CD14-positive monocyte (primary cell): Measurements from ENCODE around the gene RPS15. TPM values are rescaled to one million over a fixed set of nuclear protein-coding genes. Genes with fewer than 3 reads are reported as not detected.

ENCODE experiments used
- DNase-seq, 3 donors: peaks; one replicate each; pipeline ENCODE4 v3.0.0-alpha.2; 2011 to 2022
- H2AFZ ChIP-seq: 2 replicates; pipeline ENCODE4 v1.6.0; 2012; ENCODE audit warnings: mild to moderate bottlenecking, low read depth, low read length, inconsistent platforms; ENCODE audit not compliant: insufficient read depth, poor library complexity, severe bottlenecking
- H3K27ac ChIP-seq, 2 donors: 1 replicate in 1 of 2; 2 replicates in 1 of 2; pipeline ENCODE4 v1.5.1; 2012 to 2013; ENCODE audit warnings: low read length in 2 of 2, control low read depth in 1 of 2, inconsistent platforms in 1 of 2, low read depth in 1 of 2, mild to moderate bottlenecking in 1 of 2
- H3K27me3 ChIP-seq, 2 donors: one replicate each; pipeline versions ENCODE4 v1.6.0 to v1.6.1; 2011 to 2013; ENCODE audit warnings: low read length in 2 of 2; ENCODE audit not compliant: control insufficient read depth in 2 of 2, insufficient read depth in 2 of 2
- H3K36me3 ChIP-seq, 2 donors: replicated peaks in 1 of 2; 1 replicate in 1 of 2; 2 replicates in 1 of 2; pipeline versions ENCODE4 v1.5.1 to v1.6.1; 2012 to 2013; ENCODE audit warnings: low read length in 2 of 2, control low read depth in 1 of 2, inconsistent platforms in 1 of 2, mild to moderate bottlenecking in 1 of 2; ENCODE audit not compliant: insufficient read depth in 2 of 2, control insufficient read depth in 1 of 2
- H3K4me1 ChIP-seq, 2 donors: 1 replicate in 1 of 2; 2 replicates in 1 of 2; pipeline versions ENCODE4 v1.5.1 to v1.6.1; 2012 to 2013; ENCODE audit warnings: low read length in 2 of 2, control low read depth in 1 of 2, inconsistent platforms in 1 of 2, mild to moderate bottlenecking in 1 of 2, moderate library complexity in 1 of 2; ENCODE audit not compliant: insufficient read depth in 2 of 2, control insufficient read depth in 1 of 2
- H3K4me2 ChIP-seq: replicated peaks from 2 replicates; pipeline ENCODE3; 2012; ENCODE audit warnings: low read length, moderate library complexity, mild to moderate bottlenecking; ENCODE audit not compliant: poor library complexity, severe bottlenecking; ENCODE audit errors: extremely low read depth
- H3K4me3 ChIP-seq, 3 experiments: fragments of 200-600 bp in 1 of 3; sonication (generic) in 1 of 3; replicated peaks in 1 of 3; 1 replicate in 2 of 3; 2 replicates in 1 of 3; pipeline ENCODE4 v1.5.1; 2011 to 2013; ENCODE audit warnings: low read length in 3 of 3, mild to moderate bottlenecking in 3 of 3, control low read depth in 2 of 3, low read depth in 2 of 3, inconsistent platforms in 1 of 3, moderate library complexity in 1 of 3
- H3K79me2 ChIP-seq: 2 replicates; pipeline ENCODE4 v1.6.0; 2012; ENCODE audit warnings: mild to moderate bottlenecking, control low read depth, inconsistent platforms, low read length, moderate library complexity; ENCODE audit not compliant: insufficient read depth
- H3K9ac ChIP-seq: 2 replicates; pipeline ENCODE4 v1.6.0; 2017; ENCODE audit warnings: low read length, mild to moderate bottlenecking; ENCODE audit not compliant: insufficient read depth, poor library complexity, severe bottlenecking
- H3K9me3 ChIP-seq, 2 donors: replicated peaks in 1 of 2; 1 replicate in 1 of 2; 2 replicates in 1 of 2; pipeline versions ENCODE4 v1.5.1 to v1.6.1; 2012 to 2013; ENCODE audit warnings: low read length in 2 of 2, control low read depth in 1 of 2; ENCODE audit not compliant: control insufficient read depth in 1 of 2, insufficient read depth in 1 of 2
- H4K20me1 ChIP-seq: 2 replicates; pipeline ENCODE4 v1.6.0; 2012; ENCODE audit warnings: mild to moderate bottlenecking, low read length, control low read depth, moderate library complexity; ENCODE audit not compliant: insufficient read depth
- H3K27ac Mint-ChIP-seq, 7 donors: one replicate each; pipeline ENCODE4 v1.8.0; 2020; ENCODE audit warnings: mild to moderate bottlenecking in 7 of 7, mixed read lengths in 7 of 7, moderate library complexity in 6 of 7, inconsistent platforms in 2 of 7
- H3K27me3 Mint-ChIP-seq, 3 donors: one replicate each; pipeline ENCODE4 v1.8.0; 2021 to 2022; ENCODE audit warnings: low read depth in 3 of 3, mild to moderate bottlenecking in 3 of 3, mixed read lengths in 3 of 3, moderate library complexity in 3 of 3, inconsistent platforms in 1 of 3
- H3K36me3 Mint-ChIP-seq, 2 donors: one replicate each; pipeline ENCODE4 v1.8.0; 2020; ENCODE audit warnings: mixed read lengths in 2 of 2, inconsistent platforms in 1 of 2, mild to moderate bottlenecking in 1 of 2
- H3K4me1 Mint-ChIP-seq: one replicate; pipeline ENCODE4 v1.8.0; 2020; ENCODE audit warnings: mild to moderate bottlenecking, mixed read lengths
- H3K4me3 Mint-ChIP-seq, 2 donors: one replicate each; pipeline ENCODE4 v1.8.0; 2020; ENCODE audit warnings: mild to moderate bottlenecking in 2 of 2, mixed read lengths in 2 of 2, moderate library complexity in 1 of 2
- H3K9me3 Mint-ChIP-seq, 7 donors: one replicate each; pipeline ENCODE4 v1.8.0; 2020 to 2022; ENCODE audit warnings: mixed read lengths in 7 of 7, mild to moderate bottlenecking in 6 of 7, moderate library complexity in 6 of 7, inconsistent platforms in 2 of 7
- WGBS: methylation state at CpG from one replicate; pipeline ENCODE4 v1.1.5; 2013; ENCODE audit warnings: missing lambda C conversion rate; ENCODE audit not compliant: insufficient coverage; 5-methylcytosine and 5-hydroxymethylcytosine counted together
- intact Hi-C, 2 donors: fragments of 100-400 bp; cut with micrococcal nuclease; formaldehyde crosslinking; loops; one replicate each; pipeline versions ENCODE4 v1.15.0 to v1.15.1; 2023
- polyA plus RNA-seq, 3 donors: library from polyadenylated mRNA; depleted of rRNA in 1 of 3; unstranded in 2 of 3; stranded (reverse) in 1 of 3; fragments of 300-500 nt in 2 of 3; fragments of >200 nt in 1 of 3; fragmentation: Illumina TruSeq in 2 of 3; gene quantifications; 1 replicate in 2 of 3; 2 replicates in 1 of 3; pipeline ENCODE4 v1.2.3, GENCODE V29; 2012 to 2021
- TF ChIP-seq, protein P1 (sequence below): fragments of 200-600 bp; IDR thresholded peaks from one replicate; pipeline ENCODE4 v1.8.0; 2022; ENCODE audit warnings: antibody characterized with exemption, mild to moderate bottlenecking

The RPS15 gene
- polyA plus RNA-seq, 3 donors, result 1,318 to 3,451 (median 1,526) TPM

DNA sequence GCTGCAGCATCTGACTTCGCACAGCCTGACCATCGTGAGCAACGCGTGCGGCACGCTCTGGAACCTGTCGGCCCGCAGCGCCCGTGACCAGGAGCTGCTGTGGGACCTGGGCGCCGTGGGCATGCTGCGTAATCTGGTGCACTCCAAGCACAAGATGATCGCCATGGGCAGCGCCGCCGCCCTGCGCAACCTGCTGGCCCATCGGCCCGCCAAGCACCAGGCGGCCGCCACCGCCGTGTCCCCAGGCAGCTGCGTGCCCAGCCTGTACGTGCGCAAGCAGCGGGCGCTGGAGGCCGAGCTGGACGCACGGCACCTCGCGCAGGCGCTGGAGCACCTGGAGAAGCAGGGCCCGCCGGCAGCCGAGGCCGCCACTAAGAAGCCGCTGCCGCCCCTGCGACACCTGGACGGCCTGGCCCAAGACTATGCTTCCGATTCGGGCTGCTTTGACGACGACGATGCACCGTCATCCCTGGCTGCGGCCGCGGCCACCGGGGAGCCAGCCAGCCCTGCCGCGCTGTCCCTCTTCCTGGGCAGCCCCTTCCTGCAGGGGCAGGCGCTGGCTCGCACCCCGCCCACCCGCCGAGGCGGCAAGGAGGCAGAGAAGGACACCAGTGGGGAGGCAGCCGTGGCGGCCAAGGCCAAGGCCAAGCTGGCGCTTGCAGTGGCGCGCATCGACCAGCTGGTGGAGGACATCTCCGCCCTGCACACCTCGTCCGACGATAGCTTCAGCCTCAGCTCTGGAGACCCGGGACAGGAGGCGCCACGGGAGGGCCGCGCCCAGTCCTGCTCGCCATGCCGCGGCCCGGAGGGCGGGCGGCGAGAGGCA is 27.2 kb downstream of the RPS15 start:
- Mint-ChIP-seq H3K27me3 (peaks cover 25 to 57% (median 42%) of the 10 kb centered on the region in 3 donors), H3K4me3 (peak overlapping the region in 1 of 2 donors; percentile 51), H3K36me3 (peaks cover 0 to 8% of the 10 kb centered on the region in 2 donors), H3K27ac (no peak overlapping the region), H3K4me1 (peaks cover 4% of the 10 kb centered on the region), H3K9me3 (peaks cover 0 to 7% (median 0%) of the 10 kb centered on the region in 7 donors)
- Histone ChIP-seq H3K4me3 (no peak overlapping the region), H2AFZ (no peak overlapping the region), H3K27ac (no peak overlapping the region), H3K79me2 (no peaks in the 10 kb centered on the region), H3K9me3 (peaks cover 0 to 7% of the 10 kb centered on the region in 2 donors), H3K36me3 (no peaks in the 10 kb centered on the region), H4K20me1 (peaks cover 56% of the 10 kb centered on the region), H3K27me3 (peaks cover 37 to 38% of the 10 kb centered on the region in 2 donors), H3K4me2 (no peak overlapping the region), H3K9ac (no peak overlapping the region), H3K4me1 (peaks cover 7 to 22% of the 10 kb centered on the region in 2 donors)
- intact Hi-C loops, result no loop called here
- DNase-seq, result no peak
- TF ChIP-seq, protein P1, sequence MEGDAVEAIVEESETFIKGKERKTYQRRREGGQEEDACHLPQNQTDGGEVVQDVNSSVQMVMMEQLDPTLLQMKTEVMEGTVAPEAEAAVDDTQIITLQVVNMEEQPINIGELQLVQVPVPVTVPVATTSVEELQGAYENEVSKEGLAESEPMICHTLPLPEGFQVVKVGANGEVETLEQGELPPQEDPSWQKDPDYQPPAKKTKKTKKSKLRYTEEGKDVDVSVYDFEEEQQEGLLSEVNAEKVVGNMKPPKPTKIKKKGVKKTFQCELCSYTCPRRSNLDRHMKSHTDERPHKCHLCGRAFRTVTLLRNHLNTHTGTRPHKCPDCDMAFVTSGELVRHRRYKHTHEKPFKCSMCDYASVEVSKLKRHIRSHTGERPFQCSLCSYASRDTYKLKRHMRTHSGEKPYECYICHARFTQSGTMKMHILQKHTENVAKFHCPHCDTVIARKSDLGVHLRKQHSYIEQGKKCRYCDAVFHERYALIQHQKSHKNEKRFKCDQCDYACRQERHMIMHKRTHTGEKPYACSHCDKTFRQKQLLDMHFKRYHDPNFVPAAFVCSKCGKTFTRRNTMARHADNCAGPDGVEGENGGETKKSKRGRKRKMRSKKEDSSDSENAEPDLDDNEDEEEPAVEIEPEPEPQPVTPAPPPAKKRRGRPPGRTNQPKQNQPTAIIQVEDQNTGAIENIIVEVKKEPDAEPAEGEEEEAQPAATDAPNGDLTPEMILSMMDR, result peak; percentile 36
- WGBS, result 38% methylated on average over 83 of the region's 83 CpGs

DNA sequence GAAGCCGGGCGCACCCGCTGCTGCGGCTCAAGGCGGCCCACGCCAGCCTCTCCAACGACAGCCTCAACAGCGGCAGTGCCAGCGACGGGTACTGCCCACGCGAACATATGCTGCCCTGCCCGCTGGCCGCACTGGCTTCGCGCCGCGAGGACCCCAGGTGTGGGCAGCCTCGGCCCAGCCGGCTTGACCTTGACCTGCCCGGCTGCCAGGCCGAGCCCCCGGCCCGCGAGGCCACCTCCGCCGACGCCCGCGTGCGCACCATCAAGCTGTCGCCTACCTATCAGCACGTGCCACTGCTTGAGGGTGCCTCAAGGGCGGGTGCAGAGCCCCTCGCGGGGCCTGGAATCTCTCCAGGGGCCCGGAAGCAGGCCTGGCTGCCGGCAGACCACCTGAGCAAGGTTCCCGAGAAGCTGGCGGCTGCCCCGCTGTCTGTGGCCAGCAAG is 27.8 kb downstream of the RPS15 start:
- intact Hi-C loops, result no loop called here

More for the DNA sequence above, 27.8 kb downstream of the RPS15 start:
- H2AFZ ChIP-seq, result no peak overlapping the region
- no peak overlapping the region for H3K27ac ChIP-seq
- no peak for DNase-seq
- 54% methylated on average over 41 of the region's 41 CpGs for WGBS
- H3K27me3 ChIP-seq, result peaks cover 42 to 44% of the 10 kb centered on the region in 2 donors
- no peak overlapping the region for H3K9ac ChIP-seq
- H3K4me2 ChIP-seq, result no peak overlapping the region
- peaks cover 0 to 7% of the 10 kb centered on the region in 2 donors for H3K9me3 ChIP-seq
- Mint-ChIP-seq H3K36me3 (peaks cover 0 to 4% of the 10 kb centered on the region in 2 donors), H3K27ac (no peak overlapping the region), H3K4me3 (no peak overlapping the region), H3K27me3 (peaks cover 29 to 64% (median 45%) of the 10 kb centered on the region in 3 donors), H3K9me3 (peaks cover 0 to 7% (median 0%) of the 10 kb centered on the region in 7 donors), H3K4me1 (peaks cover 7% of the 10 kb centered on the region)
- no peaks in the 10 kb centered on the region for H3K36me3 ChIP-seq
- TF ChIP-seq, protein P1, result peak; percentile 1
- H3K4me3 ChIP-seq, result no peak overlapping the region
- no peaks in the 10 kb centered on the region for H3K79me2 ChIP-seq
- peaks cover 61% of the 10 kb centered on the region for H4K20me1 ChIP-seq
- H3K4me1 ChIP-seq, result peaks cover 13 to 29% of the 10 kb centered on the region in 2 donors
